ENCODE measurements around the gene TMEM184B.

- TF ChIP-seq HNF4A (conservative IDR thresholded peaks at IDR 0.05) = no peak
- no peak for TF ChIP-seq ZBTB33 (IDR thresholded peaks at IDR 0.05)
Observed at GRCh38 chr22:38271927-38272372, 860 bp downstream of the TMEM184B start.

All from liver (tissue), 2 donors.